COLO668 (cell line): Measurements from ENCODE around the gene CLNK.

ENCODE experiments used
- DNase-seq: peaks from one replicate; lab custom pipeline; 2025; ENCODE audit not compliant: unreplicated experiment; lab: John Stamatoyannopoulos, UW

Gene CLNK

GRCh38 chr4:10526429-10527222 lies 157.9 kb downstream of the CLNK start:
- no peak for DNase-seq

DNA sequence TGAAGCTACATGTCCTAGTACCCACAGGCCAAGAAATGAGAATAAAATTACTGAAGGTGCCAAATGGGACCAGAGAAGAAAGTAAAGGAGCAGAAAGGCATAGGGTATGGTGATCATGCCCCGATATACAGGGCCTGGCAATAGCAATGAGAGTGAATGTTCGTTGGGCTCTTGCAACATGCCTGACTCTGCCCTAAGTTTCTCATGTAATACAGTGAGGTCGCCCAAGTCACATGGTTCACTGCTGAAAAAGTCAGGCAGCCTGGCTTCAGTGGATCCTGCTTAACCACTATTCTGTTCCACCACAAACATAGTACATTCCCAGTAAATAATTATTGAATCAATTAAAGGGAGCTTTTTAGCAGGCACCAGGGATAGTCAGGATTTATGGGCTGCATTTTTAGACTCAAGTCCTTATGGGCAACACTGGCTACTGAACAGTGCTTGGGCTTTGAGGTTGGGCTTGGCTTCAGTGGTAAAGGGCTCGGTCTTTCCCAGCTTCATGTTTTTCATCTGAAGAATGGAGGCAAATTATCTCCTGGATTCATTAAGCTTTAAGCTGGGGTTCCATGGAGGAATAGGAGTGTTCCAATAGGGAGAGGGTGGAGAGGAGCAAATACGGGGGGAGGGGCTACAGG lies 160.3 kb downstream of the CLNK start:
- no peak for DNase-seq

GRCh38 chr4:10521424-10521823 lies 163.1 kb downstream of the CLNK start:
- DNase-seq: peak; percentile 28

- DNase-seq: no peak
Observed at GRCh38 chr4:10509733-10510132, 174.8 kb downstream of the CLNK start.

DNA sequence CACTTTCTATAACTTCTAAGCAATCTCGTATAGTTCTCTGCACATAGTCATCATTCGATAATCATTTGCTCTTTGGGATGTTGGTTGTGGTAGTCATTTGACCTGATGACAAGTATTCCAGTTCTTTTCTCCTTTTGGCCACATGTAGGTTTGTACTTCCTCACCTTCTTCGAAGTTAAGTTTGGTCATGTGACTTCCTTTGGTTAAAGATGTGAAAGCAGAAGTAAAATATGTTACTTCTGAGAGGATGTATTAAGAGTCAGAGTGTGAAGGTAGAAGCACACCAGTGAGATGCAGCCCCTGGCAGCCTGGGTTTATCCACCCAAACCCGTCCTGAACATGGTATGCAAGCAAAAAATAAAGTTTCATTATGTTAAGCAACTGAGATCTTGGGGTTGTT lies 178.5 kb downstream of the CLNK start:
- no peak for DNase-seq

DNA sequence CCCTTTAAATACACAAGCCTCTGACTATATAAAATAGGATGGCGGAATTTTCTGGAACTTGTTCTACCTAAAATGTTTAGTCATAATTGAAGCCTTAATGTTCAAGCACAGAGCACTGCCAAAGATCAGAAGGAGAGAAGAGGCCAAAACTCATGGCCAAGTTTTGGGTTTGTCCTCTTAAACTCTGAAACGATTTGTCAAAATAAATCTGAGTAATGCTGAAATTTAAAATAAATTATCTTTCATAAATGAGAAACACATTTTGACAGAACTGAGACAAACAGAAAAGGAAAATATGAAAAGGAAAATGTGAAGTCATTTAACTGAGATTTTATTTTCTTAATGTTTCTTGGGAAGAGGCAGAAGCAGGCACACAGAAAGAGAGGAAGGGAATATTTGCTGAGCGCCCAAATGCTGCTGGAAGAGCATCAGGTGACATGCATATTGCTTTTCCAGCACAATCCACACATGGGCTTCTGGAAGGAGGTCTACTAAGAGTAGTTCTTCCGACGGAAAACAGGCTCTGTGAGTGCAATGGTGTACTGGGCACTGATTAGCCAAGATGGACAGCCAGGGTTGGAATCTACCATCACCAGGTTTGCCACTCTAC lies 179.9 kb downstream of the CLNK start:
- no peak for DNase-seq

- DNase-seq: no peak
Observed at GRCh38 chr4:10502717-10503116, 181.9 kb downstream of the CLNK start.

- DNase-seq: no peak
Observed at GRCh38 chr4:10500776-10501175, 183.8 kb downstream of the CLNK start.

DNA sequence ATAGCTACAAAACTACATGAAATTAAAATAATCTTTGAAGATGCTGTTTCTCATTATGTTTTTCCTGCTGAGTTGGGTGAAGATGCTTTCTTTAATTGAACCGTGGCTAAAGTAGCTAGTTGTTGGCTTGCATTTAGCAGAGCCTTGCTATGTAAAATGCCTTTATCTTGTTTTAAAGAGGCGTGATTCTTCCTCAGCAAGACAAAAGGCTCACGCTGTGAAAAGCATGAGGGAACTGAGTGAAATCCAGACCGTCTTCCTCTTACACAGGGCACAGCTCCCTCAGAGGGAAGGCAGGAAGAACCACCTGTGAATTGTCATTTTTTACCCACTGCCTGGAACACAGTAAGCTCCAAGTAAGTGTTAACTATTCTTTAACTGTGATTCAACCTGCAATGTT lies 188.4 kb downstream of the CLNK start:
- DNase-seq: no peak

- no peak for DNase-seq
Observed at GRCh38 chr4:10495651-10496050, 188.9 kb downstream of the CLNK start.

GRCh38 chr4:10492464-10492863 lies 192.1 kb downstream of the CLNK start:
- DNase-seq: no peak

DNA sequence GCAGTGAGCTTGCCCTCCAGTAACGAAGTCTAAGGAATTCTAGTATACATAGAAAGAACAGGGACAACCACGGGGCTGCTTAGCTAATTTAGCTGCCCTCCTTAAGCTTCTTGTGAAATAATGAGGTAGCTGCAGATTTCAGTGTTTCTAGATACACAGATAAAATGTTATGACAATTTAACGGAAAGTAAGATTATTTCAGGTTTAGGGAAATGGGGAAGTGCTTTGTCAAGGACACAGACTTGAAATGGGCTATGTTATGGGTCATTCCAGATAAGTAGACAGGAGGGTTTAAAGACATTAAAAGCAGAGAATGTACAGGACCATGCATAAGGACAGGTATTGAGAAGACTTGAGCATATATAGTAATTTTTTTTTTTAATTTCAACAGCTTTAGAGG lies 193.2 kb downstream of the CLNK start:
- no peak for DNase-seq

GRCh38 chr4:10490996-10491395 lies 193.6 kb downstream of the CLNK start:
- no peak for DNase-seq

GRCh38 chr4:10482913-10483312 lies 201.7 kb downstream of the CLNK start:
- no peak for DNase-seq

- no peak for DNase-seq
Observed at GRCh38 chr4:10480616-10481015, 204.0 kb downstream of the CLNK start.

DNA sequence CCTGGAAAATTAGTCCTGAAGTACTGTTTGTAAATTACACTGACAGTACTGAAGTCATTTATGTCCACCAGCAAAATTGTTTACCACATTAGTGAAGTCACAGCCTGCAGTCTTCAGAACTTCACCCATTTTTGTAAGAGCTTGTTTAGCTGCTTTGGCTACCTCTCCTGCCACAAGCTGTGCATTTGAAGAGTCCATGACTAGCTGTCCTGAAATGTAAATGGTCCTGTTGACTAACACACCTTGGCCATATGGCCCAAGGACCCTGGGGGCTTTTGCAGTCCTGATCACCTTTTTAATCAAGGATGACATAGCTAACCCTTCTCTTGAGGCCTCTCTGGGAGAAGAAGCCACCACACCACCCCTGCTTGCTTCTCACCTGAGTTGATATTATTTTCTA lies 205.9 kb downstream of the CLNK start:
- no peak for DNase-seq

GRCh38 chr4:10470505-10470904 lies 214.1 kb downstream of the CLNK start:
- DNase-seq: no peak

GRCh38 chr4:10466161-10466560 lies 218.4 kb downstream of the CLNK start:
- DNase-seq: no peak

DNA sequence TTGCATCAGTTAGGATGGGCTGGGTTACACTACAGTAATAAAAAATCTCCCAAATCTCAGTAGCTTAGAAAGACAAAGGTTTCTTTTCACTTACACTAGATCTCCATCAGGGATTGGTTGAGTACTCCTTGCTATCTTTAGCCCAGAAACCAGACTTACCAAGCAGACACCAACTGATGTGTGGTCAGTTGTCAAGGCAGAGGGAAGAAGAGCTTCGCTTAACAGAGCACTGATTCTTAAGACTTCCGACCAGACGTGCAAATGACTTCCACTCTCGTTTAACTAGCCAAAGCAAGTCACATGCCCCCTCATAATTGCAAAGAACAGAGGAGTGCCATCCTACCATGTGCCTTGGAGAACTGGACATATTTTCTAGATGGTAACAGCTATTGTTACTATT lies 221.7 kb downstream of the CLNK start:
- DNase-seq: no peak

GRCh38 chr4:10461850-10462400 lies 222.6 kb downstream of the CLNK start:
- no peak for DNase-seq

- peak; percentile 86 for DNase-seq
Observed at GRCh38 chr4:10461091-10461849, 223.3 kb downstream of the CLNK start.
